Fibroblast of villous mesenchyme (primary cell): ENCODE results near the gene PADI6. TPM values are rescaled to one million over a fixed set of nuclear protein-coding genes. Genes with fewer than 3 reads are reported as not detected.

Experiments used
- DNase-seq: peaks from one replicate; pipeline ENCODE4 v3.0.0-alpha.2; 2010; ENCODE audit warnings: low read depth
- H3K4me3 ChIP-seq: 2 replicates; pipeline ENCODE4 v1.5.1; 2011; ENCODE audit warnings: low read depth, mild to moderate bottlenecking, low read length
- CTCF ChIP-seq: IDR thresholded peaks from 2 replicates; pipeline ENCODE4 v1.5.1; 2012; ENCODE audit warnings: low read depth, mild to moderate bottlenecking, low read length; ENCODE audit not compliant: insufficient read depth
- total RNA-seq: library from RNA; depleted of rRNA; stranded (reverse); fragments of >200 nt; gene quantifications from 2 replicates; pipeline ENCODE4 v1.2.3, GENCODE V29; 2012

The PADI6 gene
- total RNA-seq, 1 donor, result not detected

- no peak for DNase-seq
- no peak overlapping the region for H3K4me3 ChIP-seq
- no peak for TF ChIP-seq CTCF
Observed at GRCh38 chr1:17356387-17357026, 15.5 kb upstream of the PADI6 start.

- H3K4me3 ChIP-seq, result no peak overlapping the region
- DNase-seq, result no peak
- TF ChIP-seq CTCF, result no peak
Observed at GRCh38 chr1:17358557-17358956, 13.4 kb upstream of the PADI6 start.

- no peak for DNase-seq
- no peak for TF ChIP-seq CTCF
- H3K4me3 ChIP-seq, result no peak overlapping the region
Observed at GRCh38 chr1:17359031-17359430, 13.0 kb upstream of the PADI6 start.

GRCh38 chr1:17359808-17360207, 12.2 kb upstream of the PADI6 start:
- no peak for DNase-seq
- TF ChIP-seq CTCF, result no peak
- H3K4me3 ChIP-seq, result no peak overlapping the region

- no peak for TF ChIP-seq CTCF
- DNase-seq, result no peak
- H3K4me3 ChIP-seq, result no peak overlapping the region
Observed at GRCh38 chr1:17360272-17360956, 11.6 kb upstream of the PADI6 start.

- H3K4me3 ChIP-seq, result no peak overlapping the region
- no peak for TF ChIP-seq CTCF
- DNase-seq, result no peak
Observed at GRCh38 chr1:17361687-17362086, 10.3 kb upstream of the PADI6 start.
